ENCODE results near the gene SLC5A2. TPM values are rescaled to one million over a fixed set of nuclear protein-coding genes. Genes with fewer than 3 reads are reported as not detected.
"Not testable (repeated sequence)": the region's sequence is repeated elsewhere in the genome, so short reads cannot be mapped to it uniquely, and the experiment has no call there.

Gene SLC5A2
- total RNA-seq, 2 donors from 2014 or later: 0.31 to 0.91 TPM

- H3K9me3 Mint-ChIP-seq; ATAC-seq; DNase-seq (ENCODE audit: low spot score in 2 of 2); H3K27ac Mint-ChIP-seq: not testable (repeated sequence)
- peaks cover 10 to 11% of the 10 kb centered on the region in 2 donors for H3K36me3 Mint-ChIP-seq
Measured at GRCh38 chr16:31503555-31503954, 20.6 kb downstream of the SLC5A2 start.

GRCh38 chr16:31504159-31504558, 21.2 kb downstream of the SLC5A2 start:
- DNase-seq (ENCODE audit: low spot score in 2 of 2) (no peak), ATAC-seq (no peak)
- peak overlapping the region in 1 of 2 donors; percentile 55 for H3K27ac Mint-ChIP-seq
- no peaks in the 10 kb centered on the region for H3K9me3 Mint-ChIP-seq
- H3K36me3 Mint-ChIP-seq: peaks cover 14 to 16% of the 10 kb centered on the region in 2 donors

GRCh38 chr16:31505483-31505882, 22.6 kb downstream of the SLC5A2 start:
- Mint-ChIP-seq H3K36me3 (peaks cover 18 to 21% of the 10 kb centered on the region in 2 donors), H3K9me3 (peaks cover 0 to 3% of the 10 kb centered on the region in 2 donors), H3K27ac (peak overlapping the region; percentile 52 to 96)
- DNase-seq (ENCODE audit: low spot score in 2 of 2) (peak in 1 of 2 donors; percentile 51), ATAC-seq (peak; percentile 63 to 93)

- H3K9me3 Mint-ChIP-seq: peaks cover 0 to 5% of the 10 kb centered on the region in 2 donors
- no peak for DNase-seq (ENCODE audit: low spot score in 2 of 2)
- ATAC-seq: no peak
- peak overlapping the region; percentile 91 to 100 for H3K27ac Mint-ChIP-seq
- peaks cover 18 to 24% of the 10 kb centered on the region in 2 donors for H3K36me3 Mint-ChIP-seq
Measured at GRCh38 chr16:31507617-31507928, 24.6 kb downstream of the SLC5A2 start.

GRCh38 chr16:31507929-31508705, 25.2 kb downstream of the SLC5A2 start, which contains the start of gene RUSF1:
RUSF1 (minus strand) TSS chr16:31508391; CDS start chr16:31508373, 18 bp downstream.
- H3K36me3 Mint-ChIP-seq: peaks cover 18 to 24% of the 10 kb centered on the region in 2 donors
- peaks cover 0 to 9% of the 10 kb centered on the region in 2 donors for H3K9me3 Mint-ChIP-seq
- H3K27ac Mint-ChIP-seq: peak within 1 kb of the TSS; percentile 97 to 100
- peak; percentile 84 to 88 for DNase-seq (ENCODE audit: low spot score in 2 of 2)
- peak; percentile 72 to 89 for ATAC-seq

GRCh38 chr16:31508706-31509195, 25.8 kb downstream of the SLC5A2 start:
- H3K9me3 Mint-ChIP-seq: peaks cover 0 to 9% of the 10 kb centered on the region in 2 donors
- no peak for ATAC-seq
- H3K27ac Mint-ChIP-seq: peak overlapping the region; percentile 97 to 100
- H3K36me3 Mint-ChIP-seq: peaks cover 18 to 24% of the 10 kb centered on the region in 2 donors
- no peak for DNase-seq (ENCODE audit: low spot score in 2 of 2)

GRCh38 chr16:31513126-31513525, 30.2 kb downstream of the SLC5A2 start:
- Mint-ChIP-seq H3K27ac (no peak overlapping the region), H3K9me3 (peaks cover 0 to 17% of the 10 kb centered on the region in 2 donors), H3K36me3 (peaks cover 20 to 23% of the 10 kb centered on the region in 2 donors)
- DNase-seq (ENCODE audit: low spot score in 2 of 2) (no peak), ATAC-seq (no peak)

GRCh38 chr16:31513884-31514283, 31.0 kb downstream of the SLC5A2 start:
- Mint-ChIP-seq H3K27ac (no peak overlapping the region), H3K9me3 (peaks cover 0 to 18% of the 10 kb centered on the region in 2 donors), H3K36me3 (peaks cover 13 to 18% of the 10 kb centered on the region in 2 donors)
- DNase-seq (ENCODE audit: low spot score in 2 of 2) (no peak), ATAC-seq (no peak)

GRCh38 chr16:31517800-31518402, 35.0 kb downstream of the SLC5A2 start:
- no peak for DNase-seq (ENCODE audit: low spot score in 2 of 2)
- Mint-ChIP-seq H3K9me3 (peaks cover 0 to 9% of the 10 kb centered on the region in 2 donors), H3K27ac (no peak overlapping the region), H3K36me3 (peaks cover 5 to 8% of the 10 kb centered on the region in 2 donors)
- ATAC-seq: no peak

GRCh38 chr16:31519759-31520431, 37.0 kb downstream of the SLC5A2 start:
- Mint-ChIP-seq H3K27ac (no peak overlapping the region), H3K9me3 (peaks cover 0 to 8% of the 10 kb centered on the region in 2 donors), H3K36me3 (peaks cover 5 to 8% of the 10 kb centered on the region in 2 donors)
- ATAC-seq (no peak), DNase-seq (ENCODE audit: low spot score in 2 of 2) (no peak)

- no peak for ATAC-seq
- no peak overlapping the region for H3K27ac Mint-ChIP-seq
- H3K36me3 Mint-ChIP-seq: peaks cover 5 to 8% of the 10 kb centered on the region in 2 donors
- DNase-seq (ENCODE audit: low spot score in 2 of 2): no peak
- H3K9me3 Mint-ChIP-seq: peaks cover 0 to 8% of the 10 kb centered on the region in 2 donors
Measured at GRCh38 chr16:31521368-31521767, 38.4 kb downstream of the SLC5A2 start.

- peaks cover 0 to 8% of the 10 kb centered on the region in 2 donors for H3K9me3 Mint-ChIP-seq
- no peak overlapping the region for H3K27ac Mint-ChIP-seq
- ATAC-seq: no peak
- no peak for DNase-seq (ENCODE audit: low spot score in 2 of 2)
- H3K36me3 Mint-ChIP-seq: peaks cover 5 to 8% of the 10 kb centered on the region in 2 donors
Measured at GRCh38 chr16:31522071-31522470, 39.1 kb downstream of the SLC5A2 start.

- H3K9me3 Mint-ChIP-seq; ATAC-seq; H3K36me3 Mint-ChIP-seq; H3K27ac Mint-ChIP-seq; DNase-seq (ENCODE audit: low spot score in 2 of 2): not testable (repeated sequence)
Measured at GRCh38 chr16:31523768-31524167, 40.8 kb downstream of the SLC5A2 start.

- no peaks in the 10 kb centered on the region for H3K9me3 Mint-ChIP-seq
- no peak for ATAC-seq
- DNase-seq (ENCODE audit: low spot score in 2 of 2): no peak
- no peaks in the 10 kb centered on the region for H3K36me3 Mint-ChIP-seq
- no peak overlapping the region for H3K27ac Mint-ChIP-seq
Measured at GRCh38 chr16:31525113-31525512, 42.2 kb downstream of the SLC5A2 start.

GRCh38 chr16:31527734-31528274, 44.9 kb downstream of the SLC5A2 start, which contains the start of gene AHSP:
AHSP (plus strand) TSS chr16:31527900; CDS start chr16:31528140, 240 bp downstream.
- H3K36me3 Mint-ChIP-seq: no peaks in the 10 kb centered on the region
- H3K27ac Mint-ChIP-seq: peak within 1 kb of the TSS; percentile 1 to 3
- ATAC-seq (peak in 1 of 2 donors; percentile 89), DNase-seq (ENCODE audit: low spot score in 2 of 2) (no peak)
- H3K9me3 Mint-ChIP-seq: no peaks in the 10 kb centered on the region

- H3K27ac Mint-ChIP-seq: peak overlapping the region in 1 of 2 donors; percentile 1
- no peaks in the 10 kb centered on the region for H3K9me3 Mint-ChIP-seq
- DNase-seq (ENCODE audit: low spot score in 2 of 2) (no peak), ATAC-seq (peak in 1 of 2 donors; percentile 19)
- H3K36me3 Mint-ChIP-seq: no peaks in the 10 kb centered on the region
Measured at GRCh38 chr16:31528523-31529107, 45.7 kb downstream of the SLC5A2 start.
